A673 (cell line): ENCODE data around the gene WDFY4. TPM values are rescaled to one million over a fixed set of nuclear protein-coding genes. Genes with fewer than 3 reads are reported as not detected.

Experiments used
- BruUV-seq: library from RNA; stranded (reverse); fragments of 400-500 nt; replicated peaks from 2 replicates; lab custom pipeline; 2021; lab: Mats Ljungman, UMichigan
- CTCF ChIA-PET: fragments of 300-600 bp; sonication (Branson Sonifier 250); formaldehyde crosslinking; loops from one replicate; lab custom pipeline; 2022; ENCODE audit warnings: antibody characterized with exemption; lab: Charles Lee
- POLR2A ChIA-PET: fragments of 300-600 bp; sonication (Branson Sonifier 250); formaldehyde crosslinking; loops from one replicate; lab custom pipeline; 2022; ENCODE audit warnings: antibody characterized with exemption; ENCODE audit not compliant: low non-redundant PET; lab: Charles Lee
- DNase-seq: peaks from one replicate; pipeline ENCODE4 v3.0.0-alpha.2; 2015; ENCODE audit warnings: low spot score
- H3K27ac ChIP-seq: fragments of 200-600 bp; sonication (generic); 2 replicates; pipeline ENCODE4 v1.5.1; 2016; ENCODE audit warnings: mixed run types, low read depth, mild to moderate bottlenecking, mixed read lengths, antibody characterized with exemption, low read length; ENCODE audit not compliant: poor library complexity, severe bottlenecking
- H3K27me3 ChIP-seq: fragments of 200-600 bp; sonication (generic); replicated peaks from 2 replicates; pipeline ENCODE4 v1.6.1; 2017; ENCODE audit warnings: mixed run types, low read depth, mild to moderate bottlenecking, mixed read lengths, antibody characterized with exemption, low read length; ENCODE audit not compliant: insufficient read depth, poor library complexity
- H3K36me3 ChIP-seq: fragments of 200-600 bp; sonication (generic); 2 replicates; pipeline ENCODE4 v1.6.1; 2016; ENCODE audit warnings: mixed run types, mild to moderate bottlenecking, mixed read lengths, antibody characterized with exemption, low read length; ENCODE audit not compliant: insufficient read depth, poor library complexity, severe bottlenecking
- H3K4me1 ChIP-seq: fragments of 200-600 bp; sonication (generic); 2 replicates; pipeline ENCODE4 v1.6.1; 2017; ENCODE audit warnings: mixed run types, mild to moderate bottlenecking, mixed read lengths, antibody characterized with exemption, low read length; ENCODE audit not compliant: insufficient read depth, poor library complexity, severe bottlenecking
- H3K4me3 ChIP-seq: fragments of 200-600 bp; sonication (generic); 2 replicates; pipeline ENCODE4 v1.5.1; 2016; ENCODE audit warnings: low read depth, mixed run types, mild to moderate bottlenecking, mixed read lengths, low read length; ENCODE audit not compliant: poor library complexity, severe bottlenecking
- H3K9me3 ChIP-seq: fragments of 200-600 bp; sonication (generic); 2 replicates; pipeline ENCODE4 v1.6.1; 2016; ENCODE audit warnings: mixed run types, low read depth, mild to moderate bottlenecking, mixed read lengths, antibody characterized with exemption, low read length; ENCODE audit not compliant: poor library complexity, severe bottlenecking
- EZH2 ChIP-seq: fragments of 200-600 bp; sonication (generic); IDR thresholded peaks from 2 replicates; pipeline ENCODE4 v1.6.1; 2017; ENCODE audit warnings: borderline replicate concordance, low read depth, mild to moderate bottlenecking, mixed read lengths, antibody characterized with exemption, low read length; ENCODE audit not compliant: poor library complexity, severe bottlenecking
- intact Hi-C: fragments of 100-400 bp; cut with micrococcal nuclease; formaldehyde crosslinking; loops from one replicate; pipeline ENCODE4 v1.10.0; 2022; ENCODE audit not compliant: unreplicated experiment
- total RNA-seq: library from RNA; stranded (reverse); gene quantifications from 2 replicates; pipeline ENCODE4 v1.2.3, GENCODE V29; 2021
- TF ChIP-seq, protein P1 (sequence below): fragments of 300-800, 200-600 bp; sonication (generic); conservative IDR thresholded peaks from 2 replicates; pipeline ENCODE4 v1.5.1; 2017; ENCODE audit warnings: low read depth, mild to moderate bottlenecking, antibody characterized with exemption, low read length, moderate library complexity, mixed read lengths

The WDFY4 gene
- total RNA-seq, 1 experiment from 2014 or later, result not detected

DNA sequence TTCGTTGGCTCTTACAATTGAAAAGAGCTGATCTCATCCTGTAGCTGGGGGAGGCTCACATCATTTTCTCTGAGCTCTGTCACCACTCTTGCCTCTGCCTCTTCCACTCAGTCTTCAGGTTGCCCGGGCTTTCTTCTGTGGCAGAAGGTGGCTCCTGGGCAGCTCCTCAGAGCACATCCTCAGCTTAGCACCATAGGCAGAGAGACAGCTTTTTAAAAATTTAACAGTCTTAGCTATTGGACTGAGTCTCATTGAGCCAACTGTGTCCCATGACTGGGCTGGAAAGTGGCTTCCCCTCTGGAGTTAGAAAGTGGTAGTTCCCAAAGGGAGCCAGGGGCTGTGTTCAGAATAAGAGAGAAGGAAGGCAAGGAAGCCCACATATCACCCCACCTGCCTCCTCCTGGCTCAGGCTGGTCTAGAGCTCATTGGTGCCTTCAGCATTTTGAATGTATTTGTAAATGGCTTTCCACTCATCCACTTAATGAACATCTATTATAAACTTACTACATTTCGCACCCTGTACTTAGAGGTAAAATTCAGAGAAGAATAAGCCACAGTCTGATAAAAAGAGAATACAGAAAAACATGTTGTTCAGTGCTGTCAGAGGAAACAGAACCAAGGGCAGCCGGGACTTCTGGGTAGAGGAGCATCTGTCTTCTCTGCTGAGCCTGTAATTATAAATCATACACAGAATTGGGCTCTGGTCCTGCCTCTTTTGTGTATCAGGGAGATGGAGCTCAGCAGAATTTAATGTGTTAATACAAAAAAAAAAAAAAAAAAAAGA lies 119.3 kb downstream of the WDFY4 start:
- CTCF ChIA-PET, result no interaction called here

DNA sequence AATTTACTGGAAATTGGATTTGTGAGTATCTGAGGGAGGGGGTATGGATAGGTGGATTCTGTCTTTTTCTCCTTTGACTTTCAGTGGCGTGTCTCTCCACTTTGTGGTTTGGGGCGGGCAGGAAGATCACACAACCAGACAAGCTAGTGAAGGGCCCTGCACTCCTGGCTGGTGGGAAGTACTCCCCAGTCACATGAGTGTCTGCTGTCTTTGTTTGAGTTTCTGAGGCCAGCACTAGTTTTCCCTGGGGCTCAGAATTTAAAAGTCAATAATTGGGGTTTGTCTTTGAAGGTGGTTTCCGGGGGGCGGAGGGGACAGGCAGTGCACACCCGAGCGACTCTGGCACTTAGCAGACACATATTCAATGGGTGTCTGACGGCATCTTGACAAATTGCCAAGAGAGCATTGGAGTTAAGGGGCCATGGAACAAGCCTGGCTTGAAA lies 120.1 kb downstream of the WDFY4 start:
- POLR2A ChIA-PET, result no interaction called here
- CTCF ChIA-PET, result no interaction called here
- BruUV-seq, result no TSS peak
- peak; percentile 16 for DNase-seq
- H3K4me1 ChIP-seq, result no peaks in the 10 kb centered on the region
- no peaks in the 10 kb centered on the region for H3K36me3 ChIP-seq
- no peaks in the 10 kb centered on the region for H3K27me3 ChIP-seq
- TF ChIP-seq EZH2, result no peak
- TF ChIP-seq, protein P1, sequence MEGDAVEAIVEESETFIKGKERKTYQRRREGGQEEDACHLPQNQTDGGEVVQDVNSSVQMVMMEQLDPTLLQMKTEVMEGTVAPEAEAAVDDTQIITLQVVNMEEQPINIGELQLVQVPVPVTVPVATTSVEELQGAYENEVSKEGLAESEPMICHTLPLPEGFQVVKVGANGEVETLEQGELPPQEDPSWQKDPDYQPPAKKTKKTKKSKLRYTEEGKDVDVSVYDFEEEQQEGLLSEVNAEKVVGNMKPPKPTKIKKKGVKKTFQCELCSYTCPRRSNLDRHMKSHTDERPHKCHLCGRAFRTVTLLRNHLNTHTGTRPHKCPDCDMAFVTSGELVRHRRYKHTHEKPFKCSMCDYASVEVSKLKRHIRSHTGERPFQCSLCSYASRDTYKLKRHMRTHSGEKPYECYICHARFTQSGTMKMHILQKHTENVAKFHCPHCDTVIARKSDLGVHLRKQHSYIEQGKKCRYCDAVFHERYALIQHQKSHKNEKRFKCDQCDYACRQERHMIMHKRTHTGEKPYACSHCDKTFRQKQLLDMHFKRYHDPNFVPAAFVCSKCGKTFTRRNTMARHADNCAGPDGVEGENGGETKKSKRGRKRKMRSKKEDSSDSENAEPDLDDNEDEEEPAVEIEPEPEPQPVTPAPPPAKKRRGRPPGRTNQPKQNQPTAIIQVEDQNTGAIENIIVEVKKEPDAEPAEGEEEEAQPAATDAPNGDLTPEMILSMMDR, result no peak
- no peak overlapping the region for H3K27ac ChIP-seq
- no peaks in the 10 kb centered on the region for H3K9me3 ChIP-seq
- intact Hi-C loops, result loop anchor here (5.0 kb wide), 1 partner anchor 48 kb away; no protein-coding TSS in a partner anchor
- no peak overlapping the region for H3K4me3 ChIP-seq

More for the DNA sequence above, 119.3 kb downstream of the WDFY4 start:
- Histone ChIP-seq H3K27ac (no peak overlapping the region), H3K4me1 (no peaks in the 10 kb centered on the region), H3K36me3 (no peaks in the 10 kb centered on the region), H3K9me3 (no peaks in the 10 kb centered on the region), H3K27me3 (no peaks in the 10 kb centered on the region), H3K4me3 (no peak overlapping the region)
- no TSS peak for BruUV-seq
- POLR2A ChIA-PET, result interaction anchor here (0.5 kb wide), 1 partner anchor 303 kb away, joined by 5 read pairs; no protein-coding TSS in a partner anchor
- TF ChIP-seq, protein P1, result no peak
- no peak for TF ChIP-seq EZH2
- no peak for DNase-seq
- intact Hi-C loops, result loop anchor here (5.0 kb wide), 1 partner anchor 48 kb away; no protein-coding TSS in a partner anchor

DNA sequence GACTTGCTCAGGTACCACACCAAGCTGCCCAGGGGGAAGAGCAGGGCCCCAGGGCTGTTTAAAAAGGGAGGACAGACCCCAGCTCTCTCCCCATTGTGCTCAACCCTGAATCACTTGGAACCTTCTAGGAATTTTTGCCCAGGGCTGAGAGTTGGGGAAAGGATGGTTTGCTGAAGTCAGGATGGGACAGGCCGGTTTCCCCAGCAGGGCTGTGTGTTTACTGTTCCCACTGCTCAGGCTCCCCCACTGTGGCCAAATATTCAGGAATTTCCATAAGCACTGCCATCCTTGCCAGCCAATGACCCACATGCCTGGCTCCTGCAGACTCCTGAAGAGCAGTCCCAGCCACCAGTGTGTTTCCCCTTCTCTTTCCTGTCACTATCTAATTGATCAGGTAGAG lies 120.7 kb downstream of the WDFY4 start:
- TF ChIP-seq, protein P1, result no peak
- no peak for TF ChIP-seq EZH2
- Histone ChIP-seq H3K9me3 (no peaks in the 10 kb centered on the region), H3K36me3 (no peaks in the 10 kb centered on the region), H3K27ac (no peak overlapping the region), H3K4me1 (no peaks in the 10 kb centered on the region), H3K4me3 (no peak overlapping the region), H3K27me3 (no peaks in the 10 kb centered on the region)
- no TSS peak for BruUV-seq
- ChIA-PET POLR2A (no interaction called here), CTCF (no interaction called here)
- intact Hi-C loops, result no loop called here
- DNase-seq, result no peak
